Loucy (cell line): Measurements from ENCODE around the gene SMIM38.

Experiments
- CTCF ChIP-seq: fragments of 200-600 bp; sonication (generic); conservative IDR thresholded peaks from 2 replicates; pipeline ENCODE4 v1.5.1; 2014; ENCODE audit warnings: mild to moderate bottlenecking, antibody characterized with exemption, low read length
- EZH2phosphoT487 ChIP-seq: fragments of 200-600 bp; IDR thresholded peaks from 2 replicates; pipeline ENCODE4 v1.6.1; 2018; ENCODE audit warnings: antibody characterized with exemption, mild to moderate bottlenecking, moderate library complexity, borderline replicate concordance

- TF ChIP-seq CTCF (no peak), EZH2phosphoT487 (no peak)
Measured at GRCh38 chr11:69165775-69166174, 10.0 kb downstream of the SMIM38 start.
